ENCODE results near the gene PLXDC2.

- TF ChIP-seq CTCF (IDR thresholded peaks at IDR 0.05) (no peak), POLR2AphosphoS5 (IDR thresholded peaks at IDR 0.05) (no peak), POLR2A (IDR thresholded peaks at IDR 0.05) (no peak)
Measured at GRCh38 chr10:20002657-20003056, 186.4 kb downstream of the PLXDC2 start.
